T1000 (cell line): ENCODE results near the gene SDCCAG8.

Source experiments
- DNase-seq: peaks from one replicate; lab custom pipeline; 2025; ENCODE audit warnings: mixed read lengths; lab: John Stamatoyannopoulos, UW

SDCCAG8 gene

GRCh38 chr1:243420016-243420945 is 164.4 kb downstream of the SDCCAG8 start:
- no peak for DNase-seq

DNA sequence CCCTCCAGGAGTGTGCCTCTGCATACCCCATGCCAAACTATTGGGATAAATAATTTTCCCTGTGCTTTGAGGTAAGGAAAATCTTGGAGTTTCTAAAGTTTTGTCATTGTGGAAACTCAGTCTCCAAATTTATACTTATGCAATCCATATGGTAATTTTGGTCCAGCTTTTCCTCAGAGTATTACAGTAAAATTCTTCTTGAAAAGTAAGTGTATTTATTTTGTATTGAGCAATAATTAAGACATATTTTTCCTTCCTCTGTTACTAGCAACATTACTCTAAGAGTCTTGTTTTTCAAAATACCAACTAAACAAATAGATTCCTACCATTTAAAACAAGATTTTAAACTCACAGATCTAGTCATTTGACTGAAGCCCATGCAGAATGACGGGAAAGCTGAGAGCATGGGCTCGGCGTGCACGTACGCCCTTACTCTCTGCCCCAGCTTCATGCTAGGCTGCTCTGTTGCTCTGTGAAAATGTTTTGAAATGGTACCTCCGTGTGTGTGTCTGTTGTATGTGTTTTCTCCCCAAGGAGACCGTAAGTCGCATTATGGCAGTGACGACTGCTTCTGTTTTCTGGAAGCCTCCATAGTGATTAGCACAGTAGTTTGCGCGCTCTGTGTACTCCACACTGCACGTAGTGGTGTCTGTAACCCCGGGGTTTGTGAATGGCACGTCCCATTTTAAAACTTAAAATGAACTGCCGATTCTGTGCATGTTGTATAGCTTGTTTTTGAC is 165.3 kb downstream of the SDCCAG8 start:
- no peak for DNase-seq

DNA sequence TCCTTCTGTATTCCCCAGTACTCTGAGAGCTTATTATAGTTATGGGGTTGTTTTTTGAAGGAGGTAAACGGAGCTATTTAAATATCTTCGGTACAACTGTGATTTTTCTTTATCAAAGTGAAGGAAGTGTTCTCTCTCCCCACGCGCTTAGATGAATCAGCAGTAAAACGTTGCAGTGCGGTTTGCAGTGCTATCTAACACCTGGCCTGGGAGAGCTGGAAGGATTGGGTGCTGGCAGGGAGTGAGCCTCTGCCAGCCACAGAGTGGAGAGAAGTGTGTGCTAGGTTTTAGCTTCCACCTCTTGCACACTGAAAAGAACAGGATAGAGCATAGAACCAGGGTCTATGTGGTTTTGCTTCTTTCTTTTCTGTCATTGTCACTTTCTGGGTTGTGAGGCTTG is 165.9 kb downstream of the SDCCAG8 start:
- DNase-seq, result no peak

DNA sequence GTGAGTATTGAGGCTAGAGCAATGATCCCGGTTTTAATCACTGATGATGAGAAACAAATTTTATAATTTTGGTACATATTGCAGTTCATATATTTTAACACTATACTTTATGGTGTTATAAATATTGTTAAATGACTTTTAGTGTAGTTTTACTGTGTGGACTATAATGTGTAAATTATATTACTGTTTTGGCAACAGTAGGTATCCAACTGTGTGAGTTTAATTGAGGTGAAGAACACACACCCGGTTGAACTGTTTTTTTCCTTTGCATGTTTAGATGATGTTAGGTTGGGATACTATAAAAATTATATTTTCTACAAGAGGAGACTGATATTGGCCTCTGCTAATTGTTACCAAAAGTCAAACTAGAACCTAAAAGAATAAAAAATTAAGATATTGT is 166.5 kb downstream of the SDCCAG8 start:
- no peak for DNase-seq

GRCh38 chr1:243428084-243428483 is 172.2 kb downstream of the SDCCAG8 start:
- no peak for DNase-seq

- DNase-seq, result no peak
These were observed 172.9 kb downstream of the SDCCAG8 start for GRCh38 chr1:243428617-243429342.

GRCh38 chr1:243431591-243431990 is 175.8 kb downstream of the SDCCAG8 start:
- no peak for DNase-seq

DNA sequence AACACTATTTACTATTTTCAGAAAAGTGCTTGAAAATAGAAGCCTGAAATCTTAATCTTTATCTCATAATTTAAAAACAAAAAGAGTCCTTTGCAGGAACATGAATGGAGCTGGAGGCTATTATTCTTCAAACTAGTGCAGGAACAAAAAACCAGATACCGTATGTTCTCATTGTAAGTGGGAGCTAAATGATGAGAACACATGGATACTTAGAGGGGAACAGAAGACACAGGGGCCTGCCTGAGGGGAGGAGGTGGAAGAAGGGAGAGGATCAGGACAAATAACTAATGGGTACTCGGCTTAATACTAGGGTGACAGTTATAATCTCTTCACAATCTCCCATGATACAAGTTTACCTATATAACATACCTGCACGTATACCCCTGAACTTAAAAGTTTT is 176.3 kb downstream of the SDCCAG8 start:
- DNase-seq, result no peak

DNA sequence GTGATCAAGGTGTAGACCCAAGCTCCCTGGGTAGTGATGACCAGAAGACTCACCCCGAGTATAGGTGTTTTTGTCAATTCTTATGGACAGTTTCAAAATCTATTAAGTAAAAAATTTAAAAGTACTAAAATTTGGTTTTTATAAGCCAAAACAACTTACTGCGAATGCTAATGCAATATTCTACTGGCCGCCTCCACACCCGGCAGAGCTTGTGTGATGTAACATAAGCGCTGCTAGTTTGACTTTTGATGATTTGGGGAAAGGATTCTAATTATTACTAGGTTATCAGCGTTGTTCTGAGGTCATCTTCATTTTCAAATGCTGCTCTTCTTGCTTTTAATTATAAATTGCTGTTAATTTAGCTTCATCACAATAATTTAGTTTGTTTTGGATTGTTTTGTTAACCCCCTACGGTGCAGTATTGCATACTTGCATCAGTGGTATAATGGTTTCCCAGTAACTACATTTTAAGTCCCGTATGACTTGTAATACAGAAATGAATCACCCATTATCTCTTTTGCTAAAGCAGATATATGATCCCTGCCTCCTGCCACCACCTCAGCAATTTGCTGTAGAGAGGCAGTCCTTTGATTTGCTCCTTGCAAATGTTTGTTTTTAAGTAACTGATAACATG is 178.0 kb downstream of the SDCCAG8 start:
- peak; percentile 5 for DNase-seq

GRCh38 chr1:243434594-243434993 is 178.8 kb downstream of the SDCCAG8 start:
- no peak for DNase-seq

DNA sequence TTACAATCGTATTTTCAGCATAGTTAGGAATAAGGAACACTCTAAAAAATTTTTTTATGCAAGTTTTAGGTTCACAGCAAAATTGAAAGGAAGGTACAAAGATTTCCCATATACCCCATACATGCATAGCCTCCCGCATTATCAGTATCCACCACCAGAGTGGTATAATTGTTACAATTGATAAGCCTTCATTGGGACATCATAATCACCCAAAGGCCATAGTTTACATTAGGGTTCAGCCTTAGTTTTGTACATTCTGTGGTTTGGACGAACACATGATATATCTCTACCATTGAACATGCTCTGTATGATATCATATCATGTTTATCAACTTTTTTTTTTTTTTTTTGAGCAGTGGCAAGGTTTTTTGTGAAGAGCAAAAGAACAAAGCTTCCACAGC is 180.0 kb downstream of the SDCCAG8 start:
- no peak for DNase-seq

GRCh38 chr1:243438146-243438545 is 182.3 kb downstream of the SDCCAG8 start:
- DNase-seq, result no peak

DNA sequence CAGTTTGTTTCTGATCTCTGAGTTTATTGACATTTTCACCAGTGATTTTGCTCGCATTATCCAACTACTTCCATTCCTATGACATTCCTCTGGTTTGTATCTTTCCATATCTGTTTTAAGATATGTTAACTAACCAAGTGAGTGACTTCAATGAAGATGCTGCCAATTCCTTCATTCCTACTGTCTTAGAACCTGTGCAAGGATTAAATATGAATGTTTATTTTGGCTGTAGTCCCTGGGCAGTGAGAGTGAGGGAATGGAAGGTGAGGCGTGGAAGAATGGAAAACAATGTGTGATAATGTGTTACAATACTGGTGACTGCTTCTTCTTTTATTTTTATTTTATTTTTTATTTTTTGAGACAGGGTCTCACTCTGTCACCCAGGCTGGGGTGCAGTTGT is 183.0 kb downstream of the SDCCAG8 start:
- DNase-seq, result no peak

GRCh38 chr1:243440406-243440805 is 184.6 kb downstream of the SDCCAG8 start:
- DNase-seq, result no peak

DNA sequence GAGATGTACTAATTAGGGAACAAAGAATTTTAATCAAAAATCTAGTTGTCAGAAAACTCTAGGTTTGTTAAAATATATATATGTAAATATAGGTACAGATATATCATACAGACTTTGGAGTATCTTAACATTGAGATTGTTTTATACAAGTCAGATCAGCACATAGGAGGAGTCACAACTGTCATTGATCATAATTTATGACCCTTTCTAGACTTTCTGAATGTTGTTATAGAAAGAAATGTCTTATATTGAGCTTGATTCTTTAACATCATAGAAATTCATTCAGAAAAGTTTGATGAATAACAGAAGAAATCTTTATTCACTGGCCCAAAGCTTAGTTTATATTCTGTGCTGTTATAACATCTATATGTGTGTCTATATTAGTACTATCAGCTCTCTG is 185.8 kb downstream of the SDCCAG8 start:
- DNase-seq, result no peak

- DNase-seq, result no peak
These were observed 187.7 kb downstream of the SDCCAG8 start for GRCh38 chr1:243443557-243443956.

DNA sequence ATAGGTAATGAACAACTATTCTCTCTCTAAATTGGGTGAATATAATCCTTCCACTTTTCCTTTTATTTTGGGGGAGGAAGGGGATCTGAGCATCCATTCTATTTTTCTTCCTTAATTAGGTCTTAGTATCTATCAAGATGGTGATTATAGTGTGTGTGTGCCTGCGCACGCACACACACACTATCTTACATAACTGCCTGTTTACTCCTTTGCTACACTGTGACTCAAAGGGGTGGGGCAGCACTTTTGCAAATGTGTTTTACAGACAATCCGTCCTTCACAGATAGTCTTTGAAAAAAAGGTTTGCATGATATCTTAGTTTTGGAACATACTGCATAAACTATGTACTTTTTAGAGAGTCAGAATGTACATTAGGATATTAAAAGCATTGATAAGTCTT is 191.5 kb downstream of the SDCCAG8 start:
- DNase-seq, result no peak

DNA sequence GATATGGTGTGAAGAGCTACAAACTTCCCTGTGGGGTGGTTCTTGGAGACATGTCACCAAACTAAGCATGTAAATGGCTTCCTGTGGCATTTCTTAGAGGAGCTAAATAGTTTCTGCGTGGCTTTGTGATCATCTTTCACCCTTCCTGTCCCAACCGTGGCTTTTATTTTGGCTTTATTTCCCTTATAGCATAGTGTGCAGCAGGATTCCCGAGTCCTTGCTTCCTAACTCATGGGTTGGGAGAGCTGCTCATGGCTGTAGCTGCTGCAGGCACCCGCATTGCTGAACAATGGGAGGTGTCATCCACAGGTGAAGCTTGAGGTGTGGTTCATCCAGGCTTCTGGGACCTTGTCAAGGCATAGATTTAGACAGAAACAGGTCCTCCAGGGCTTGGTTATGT is 192.0 kb downstream of the SDCCAG8 start:
- DNase-seq, result no peak

DNA sequence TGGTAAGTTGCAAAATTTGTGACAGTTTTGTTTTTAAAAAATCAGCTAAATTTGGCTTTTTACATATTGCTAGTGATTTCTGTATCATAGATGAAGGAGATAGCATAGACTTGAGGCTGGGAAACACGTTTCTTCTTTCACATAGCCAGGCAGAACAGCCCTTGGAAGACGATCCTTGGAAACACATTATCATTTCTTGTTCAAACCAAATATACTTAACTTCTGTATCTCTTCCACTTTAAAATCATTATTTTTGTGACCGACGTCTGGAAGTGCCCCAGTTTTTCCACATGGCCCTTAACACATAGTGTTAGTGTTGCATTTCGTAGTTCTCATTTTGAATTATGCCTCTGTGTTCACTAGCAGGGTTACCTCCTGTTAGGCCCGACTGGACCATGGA is 193.5 kb downstream of the SDCCAG8 start:
- DNase-seq, result no peak

- no peak for DNase-seq
These were observed 196.3 kb downstream of the SDCCAG8 start for GRCh38 chr1:243452092-243452491.

- DNase-seq, result no peak
These were observed 198.6 kb downstream of the SDCCAG8 start for GRCh38 chr1:243454328-243454997.
